Suprapubic skin (tissue), 4 donors: ENCODE results near the gene DGKB. TPM values are rescaled to one million over a fixed set of nuclear protein-coding genes. Genes with fewer than 3 reads are reported as not detected.

ENCODE experiments used
- DNase-seq, 2 donors: peaks; one replicate each; pipeline ENCODE4 v3.0.0-alpha.2; 2019; ENCODE audit warnings: low spot score in 2 of 2
- H3K27ac ChIP-seq: fragments of 200-600 bp; sonication (generic); one replicate; pipeline ENCODE4 v1.5.1; 2019
- H3K27me3 ChIP-seq: fragments of 200-600 bp; sonication (generic); one replicate; pipeline ENCODE4 v1.5.1; 2019
- H3K36me3 ChIP-seq: fragments of 200-600 bp; sonication (generic); one replicate; pipeline ENCODE4 v1.5.1; 2019
- H3K4me1 ChIP-seq: fragments of 200-600 bp; sonication (generic); one replicate; pipeline ENCODE4 v1.5.1; 2019
- H3K4me3 ChIP-seq: fragments of 200-600 bp; sonication (generic); one replicate; pipeline ENCODE4 v1.5.1; 2019; ENCODE audit warnings: mild to moderate bottlenecking
- H3K9me3 ChIP-seq: fragments of 200-600 bp; sonication (generic); one replicate; pipeline ENCODE4 v1.5.1; 2019
- EP300 ChIP-seq: sonication (generic); formaldehyde crosslinking; IDR thresholded peaks from one replicate; pipeline ENCODE4 v1.6.1; 2017; ENCODE audit warnings: antibody characterized with exemption
- POLR2A ChIP-seq, 2 donors: fragments of 450-650 bp; IDR thresholded peaks; one replicate each; pipeline ENCODE4 v1.6.1; 2017; ENCODE audit warnings: antibody characterized with exemption in 2 of 2, mild to moderate bottlenecking in 2 of 2, moderate library complexity in 2 of 2
- POLR2AphosphoS5 ChIP-seq, 3 donors: sonication (generic); formaldehyde crosslinking; IDR thresholded peaks; one replicate each; pipeline ENCODE4 v1.6.1; 2017; ENCODE audit warnings: antibody characterized with exemption in 3 of 3
- WGBS: methylation state at CpG from one replicate; pipeline ENCODE4 v1.1.5; 2018; 5-methylcytosine and 5-hydroxymethylcytosine counted together
- total RNA-seq, 4 donors: library from RNA; depleted of rRNA; stranded (reverse); fragments of >200 nt; gene quantifications; one replicate each; pipeline ENCODE4 v1.1.0, GENCODE V29; 2016
- TF ChIP-seq, protein P1 (sequence below), 2 donors: fragments of 200-600 bp in 1 of 2; fragments of 450-650 bp in 1 of 2; sonication (generic) in 1 of 2; IDR thresholded peaks; one replicate each; pipeline ENCODE4 v1.5.1; 2016 to 2019; ENCODE audit warnings: antibody characterized with exemption in 2 of 2, mild to moderate bottlenecking in 1 of 2, moderate library complexity in 1 of 2

DGKB gene
- total RNA-seq, 4 donors from 2014 or later = 0.17 to 0.30 TPM; not detected in 2

DNA sequence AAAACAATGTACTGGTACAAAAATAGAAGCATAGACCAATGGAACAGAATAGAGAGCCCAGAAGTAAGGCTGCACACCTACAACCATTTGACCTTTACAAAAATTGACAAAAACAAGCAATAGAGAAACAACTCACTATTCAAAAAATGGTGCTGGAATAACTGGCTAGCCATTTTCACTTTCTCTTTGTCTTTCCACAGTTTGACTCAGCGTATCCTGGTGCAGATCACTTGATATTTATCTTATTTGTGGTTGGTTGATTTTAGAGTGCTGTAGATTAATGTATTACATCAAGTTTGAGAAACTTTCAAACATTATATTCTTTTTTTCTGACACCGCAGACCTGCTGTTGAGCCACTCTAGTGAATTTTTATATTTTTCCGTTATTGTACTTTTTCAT lies 381.4 kb downstream of the DGKB start:
- TF ChIP-seq EP300 (no peak), POLR2AphosphoS5 (IDR thresholded peaks at IDR 0.05) (no peak), POLR2A (IDR thresholded peaks at IDR 0.05) (no peak)
- TF ChIP-seq, protein P1, sequence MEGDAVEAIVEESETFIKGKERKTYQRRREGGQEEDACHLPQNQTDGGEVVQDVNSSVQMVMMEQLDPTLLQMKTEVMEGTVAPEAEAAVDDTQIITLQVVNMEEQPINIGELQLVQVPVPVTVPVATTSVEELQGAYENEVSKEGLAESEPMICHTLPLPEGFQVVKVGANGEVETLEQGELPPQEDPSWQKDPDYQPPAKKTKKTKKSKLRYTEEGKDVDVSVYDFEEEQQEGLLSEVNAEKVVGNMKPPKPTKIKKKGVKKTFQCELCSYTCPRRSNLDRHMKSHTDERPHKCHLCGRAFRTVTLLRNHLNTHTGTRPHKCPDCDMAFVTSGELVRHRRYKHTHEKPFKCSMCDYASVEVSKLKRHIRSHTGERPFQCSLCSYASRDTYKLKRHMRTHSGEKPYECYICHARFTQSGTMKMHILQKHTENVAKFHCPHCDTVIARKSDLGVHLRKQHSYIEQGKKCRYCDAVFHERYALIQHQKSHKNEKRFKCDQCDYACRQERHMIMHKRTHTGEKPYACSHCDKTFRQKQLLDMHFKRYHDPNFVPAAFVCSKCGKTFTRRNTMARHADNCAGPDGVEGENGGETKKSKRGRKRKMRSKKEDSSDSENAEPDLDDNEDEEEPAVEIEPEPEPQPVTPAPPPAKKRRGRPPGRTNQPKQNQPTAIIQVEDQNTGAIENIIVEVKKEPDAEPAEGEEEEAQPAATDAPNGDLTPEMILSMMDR (IDR thresholded peaks at IDR 0.05) = no peak
- Histone ChIP-seq H3K9me3 (no peaks in the 10 kb centered on the region), H3K36me3 (no peaks in the 10 kb centered on the region), H3K27ac (no peak overlapping the region), H3K4me1 (no peaks in the 10 kb centered on the region), H3K4me3 (no peak overlapping the region), H3K27me3 (no peaks in the 10 kb centered on the region)
- 87% methylated on average over 3 of the region's 3 CpGs for WGBS
- no peak for DNase-seq

DNA sequence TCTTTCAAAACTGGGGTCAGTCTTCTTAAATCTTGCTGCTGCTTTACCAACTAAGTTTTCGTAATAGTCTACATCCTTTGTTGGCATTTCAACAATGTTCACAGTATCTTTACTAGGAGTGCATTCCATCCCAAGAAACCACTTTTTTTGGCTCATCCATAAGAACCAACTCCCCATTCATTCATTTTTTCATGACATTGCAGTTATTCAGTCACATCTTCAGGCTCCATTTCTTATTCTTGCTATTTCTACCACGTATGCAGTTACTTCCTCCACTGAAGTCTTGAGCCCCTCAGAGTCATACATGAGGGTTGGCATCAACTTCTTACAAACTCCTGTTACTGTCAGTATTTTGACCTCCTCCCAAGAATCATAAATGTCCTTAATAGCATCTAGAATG lies 392.3 kb downstream of the DGKB start:
- H3K9me3 ChIP-seq = no peaks in the 10 kb centered on the region
- no peak for DNase-seq
- no peak for TF ChIP-seq POLR2AphosphoS5 (IDR thresholded peaks at IDR 0.05)
- H3K4me1 ChIP-seq = no peaks in the 10 kb centered on the region
- no peaks in the 10 kb centered on the region for H3K36me3 ChIP-seq
- no peak overlapping the region for H3K27ac ChIP-seq
- no peaks in the 10 kb centered on the region for H3K27me3 ChIP-seq
- H3K4me3 ChIP-seq = no peak overlapping the region
- WGBS = 87% methylated on average over 2 of the region's 2 CpGs

DNA sequence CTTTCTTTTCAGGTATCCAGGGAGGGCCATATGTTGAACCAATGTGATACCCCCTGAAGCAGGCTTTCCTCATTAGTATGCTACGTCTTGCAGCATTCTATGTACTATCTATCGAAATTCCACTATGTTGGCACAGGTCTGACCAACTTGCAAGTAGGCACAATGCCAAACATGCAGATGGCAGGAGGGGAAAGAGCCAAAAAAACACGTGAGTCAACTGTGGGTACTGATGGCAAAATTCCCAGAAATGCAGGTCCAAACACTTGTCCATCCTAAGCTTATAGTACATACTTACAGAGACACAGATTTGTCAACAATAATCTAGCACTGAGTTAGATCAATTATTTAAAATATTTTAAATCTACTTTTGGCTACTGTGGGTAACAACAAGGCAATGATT lies 394.9 kb downstream of the DGKB start:
- 32% methylated on average over 3 of the region's 3 CpGs for WGBS
- Histone ChIP-seq H3K4me1 (no peaks in the 10 kb centered on the region), H3K27ac (no peak overlapping the region), H3K36me3 (no peaks in the 10 kb centered on the region), H3K9me3 (no peaks in the 10 kb centered on the region), H3K27me3 (no peaks in the 10 kb centered on the region), H3K4me3 (no peak overlapping the region)
- TF ChIP-seq, protein P1 (IDR thresholded peaks at IDR 0.05) = no peak
- no peak for TF ChIP-seq POLR2AphosphoS5 (IDR thresholded peaks at IDR 0.05)
- TF ChIP-seq EP300 = no peak
- no peak for TF ChIP-seq POLR2A (IDR thresholded peaks at IDR 0.05)
- DNase-seq = no peak

DNA sequence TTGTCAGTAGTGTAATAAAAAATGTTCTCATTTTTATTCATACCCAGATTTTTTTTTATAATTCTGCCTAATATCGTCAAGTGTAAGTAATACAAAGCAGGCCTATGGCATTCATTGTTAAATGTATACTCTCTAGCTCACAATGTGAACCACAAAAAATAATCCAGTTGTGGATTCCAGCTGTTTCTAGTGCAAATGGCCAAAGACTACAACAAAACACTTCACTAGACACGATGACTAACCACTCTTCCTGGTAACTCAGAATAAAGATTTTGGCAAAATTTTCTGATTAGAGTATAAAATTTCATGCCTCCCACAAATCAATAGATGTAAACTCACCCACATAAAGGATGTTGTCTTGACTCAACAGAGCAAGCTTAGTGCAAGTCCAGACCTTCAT lies 396.6 kb downstream of the DGKB start:
- Histone ChIP-seq H3K36me3 (no peaks in the 10 kb centered on the region), H3K27ac (no peak overlapping the region), H3K9me3 (no peaks in the 10 kb centered on the region), H3K27me3 (no peaks in the 10 kb centered on the region), H3K4me3 (no peak overlapping the region), H3K4me1 (no peaks in the 10 kb centered on the region)
- 49% methylated on average over 2 of the region's 2 CpGs for WGBS
- TF ChIP-seq, protein P1 (IDR thresholded peaks at IDR 0.05) = no peak
- TF ChIP-seq POLR2AphosphoS5 (IDR thresholded peaks at IDR 0.05) (no peak), POLR2A (IDR thresholded peaks at IDR 0.05) (no peak), EP300 (no peak)
- DNase-seq = no peak

DNA sequence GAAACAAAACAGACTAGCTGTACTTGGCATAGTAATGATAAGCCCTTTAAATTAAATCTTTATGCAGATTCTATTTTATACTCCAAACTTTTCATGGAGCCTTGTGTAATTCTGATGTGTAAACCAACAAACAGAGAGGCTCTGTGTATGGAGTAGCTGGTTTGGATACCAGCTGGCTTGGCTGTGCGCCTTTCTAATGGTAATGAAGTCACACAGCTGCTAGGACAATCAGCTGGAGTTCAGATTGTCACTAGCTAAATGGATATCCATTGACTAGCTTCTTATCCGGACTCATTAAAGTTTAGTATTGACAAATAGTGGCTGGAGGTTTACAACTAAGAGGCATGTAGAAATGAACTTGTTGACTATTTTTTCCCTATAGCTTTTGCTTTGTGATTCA lies 398.4 kb downstream of the DGKB start:
- 53% methylated on average over 2 of the region's 2 CpGs for WGBS
- Histone ChIP-seq H3K27me3 (no peaks in the 10 kb centered on the region), H3K9me3 (no peaks in the 10 kb centered on the region), H3K27ac (no peak overlapping the region), H3K4me3 (no peak overlapping the region), H3K36me3 (no peaks in the 10 kb centered on the region), H3K4me1 (no peaks in the 10 kb centered on the region)
- TF ChIP-seq POLR2AphosphoS5 (IDR thresholded peaks at IDR 0.05) (no peak), EP300 (no peak), POLR2A (IDR thresholded peaks at IDR 0.05) (no peak)
- TF ChIP-seq, protein P1 (IDR thresholded peaks at IDR 0.05) = no peak
- DNase-seq = no peak

DNA sequence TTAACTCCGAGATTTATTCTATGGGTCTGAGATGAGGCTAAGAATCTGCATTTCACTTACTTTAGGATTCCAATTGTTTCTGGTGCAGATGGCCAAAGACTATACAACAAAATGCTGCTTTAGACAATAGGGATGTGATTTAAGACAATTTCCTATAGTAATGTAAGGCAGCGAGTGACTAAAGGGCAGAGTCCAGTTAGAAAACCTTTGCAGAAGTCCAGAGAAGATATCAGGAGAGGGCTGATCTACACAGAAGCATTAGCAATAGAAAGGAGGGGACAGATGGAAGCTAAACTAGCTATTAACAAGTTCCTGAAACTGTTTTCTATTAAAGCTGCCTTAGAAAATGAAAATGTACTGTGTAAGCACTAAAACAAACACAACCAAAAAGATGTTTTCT lies 398.9 kb downstream of the DGKB start:
- 75% methylated on average over 2 of the region's 2 CpGs for WGBS
- no peak overlapping the region for H3K4me3 ChIP-seq
- H3K27ac ChIP-seq = no peak overlapping the region
- no peaks in the 10 kb centered on the region for H3K36me3 ChIP-seq
- no peak for DNase-seq
- H3K9me3 ChIP-seq = no peaks in the 10 kb centered on the region
- TF ChIP-seq, protein P1 (IDR thresholded peaks at IDR 0.05) = no peak
- no peak for TF ChIP-seq POLR2A (IDR thresholded peaks at IDR 0.05)
- TF ChIP-seq EP300 = no peak
- TF ChIP-seq POLR2AphosphoS5 (IDR thresholded peaks at IDR 0.05) = no peak
- no peaks in the 10 kb centered on the region for H3K27me3 ChIP-seq
- H3K4me1 ChIP-seq = no peaks in the 10 kb centered on the region
